Measurements from ENCODE around the gene SORCS2.

- no peak for TF ChIP-seq EZH2 (IDR thresholded peaks at IDR 0.05; ENCODE audit: insufficient read depth, poor library complexity, severe bottlenecking)
- TF ChIP-seq EZH2phosphoT487 (IDR thresholded peaks at IDR 0.05; ENCODE audit: insufficient read depth, low read depth), result no peak
These were observed 138.7 kb downstream of the SORCS2 start for GRCh38 chr4:7330811-7331681.

Data from GM23248 (cell line).